Skin of body (tissue), 2 donors: ENCODE data around the gene DCK. TPM values are rescaled to one million over a fixed set of nuclear protein-coding genes. Genes with fewer than 3 reads are reported as not detected.

ENCODE experiments used
- DNase-seq: peaks from one replicate; lab custom pipeline; 2025; lab: John Stamatoyannopoulos, UW
- total RNA-seq: library from RNA; depleted of rRNA; stranded (reverse); fragments of >200 nt; gene quantifications from one replicate; pipeline ENCODE4 v1.2.3, GENCODE V29; 2014

The DCK gene
- total RNA-seq: 25.3 TPM

GRCh38 chr4:70993181-70994068 lies at the start of gene DCK:
Gene DCK, plus strand, starts transcription at chr4:70993649. Its CDS starts 187 bp downstream, at chr4:70993836.
- peak; percentile 76 for DNase-seq

DNA sequence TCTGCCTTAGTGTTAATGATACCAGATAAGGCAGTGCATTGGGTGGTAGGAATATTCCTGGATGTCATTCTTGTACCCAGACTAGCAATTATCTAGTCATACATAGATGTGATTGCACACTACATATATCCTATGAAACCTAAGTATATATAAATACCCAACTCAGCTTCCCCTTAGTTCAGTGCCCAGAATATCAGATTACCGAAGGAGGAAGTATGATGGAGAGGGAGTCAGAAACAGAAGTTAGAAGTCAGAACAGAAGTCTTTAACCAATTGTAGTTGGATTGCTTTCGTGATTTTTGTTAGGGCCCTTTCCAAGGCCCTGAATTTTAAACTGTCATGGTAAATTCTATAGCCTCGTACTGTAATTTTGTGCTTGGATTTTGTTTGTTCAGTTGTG lies 48.4 kb upstream of the DCK start:
- no peak for DNase-seq

- DNase-seq: no peak
Observed at GRCh38 chr4:70945452-70946055, 47.9 kb upstream of the DCK start.

DNA sequence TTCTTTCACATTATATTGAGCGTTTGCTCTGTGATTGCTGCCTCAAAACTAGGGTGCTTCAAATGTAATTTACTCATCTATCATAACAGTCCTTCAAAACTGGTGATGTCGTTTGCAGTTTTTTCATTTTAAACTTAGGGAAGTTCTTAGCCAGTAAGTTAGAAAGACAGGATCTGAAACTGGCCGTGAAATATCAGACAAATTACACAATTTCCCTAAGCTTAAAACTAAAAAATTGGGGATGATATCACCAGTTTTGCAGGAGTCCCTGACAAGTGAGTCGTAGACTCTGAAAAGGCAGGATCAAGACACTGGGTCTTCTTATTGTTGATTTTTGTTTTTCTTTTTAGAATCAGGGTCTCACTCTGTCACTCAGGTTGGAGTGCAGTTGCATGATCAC lies 46.5 kb upstream of the DCK start:
- no peak for DNase-seq

DNA sequence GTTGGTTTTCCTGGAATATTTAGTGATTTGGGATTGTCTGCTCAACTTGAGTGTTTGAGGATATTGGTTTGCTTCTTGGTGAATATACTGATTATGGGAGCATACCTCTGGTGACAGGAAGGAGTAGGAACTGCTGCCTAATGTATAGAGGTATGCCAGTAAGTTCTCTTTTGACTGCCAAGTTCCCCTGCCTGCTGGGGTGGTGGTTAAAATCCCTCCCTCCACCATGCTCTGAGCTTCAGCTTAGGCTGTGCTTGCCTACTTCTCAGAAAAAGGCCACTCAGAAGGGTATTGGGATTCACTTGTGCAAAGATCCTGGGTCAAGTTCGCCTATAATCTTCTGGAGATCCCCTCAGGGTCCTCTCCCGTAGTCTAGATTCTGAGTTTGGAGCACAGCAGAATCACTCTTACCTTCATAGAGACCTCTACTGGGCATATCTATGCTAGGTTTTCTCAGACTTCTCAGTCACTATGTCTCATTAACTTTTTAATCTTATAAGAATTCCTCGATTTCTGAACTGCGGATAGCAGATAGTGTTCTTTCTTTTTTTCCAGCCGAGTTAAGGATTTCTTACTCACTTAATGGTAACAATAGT lies 44.7 kb upstream of the DCK start:
- no peak for DNase-seq

- DNase-seq: no peak
Observed at GRCh38 chr4:70954032-70954431, 39.4 kb upstream of the DCK start.

DNA sequence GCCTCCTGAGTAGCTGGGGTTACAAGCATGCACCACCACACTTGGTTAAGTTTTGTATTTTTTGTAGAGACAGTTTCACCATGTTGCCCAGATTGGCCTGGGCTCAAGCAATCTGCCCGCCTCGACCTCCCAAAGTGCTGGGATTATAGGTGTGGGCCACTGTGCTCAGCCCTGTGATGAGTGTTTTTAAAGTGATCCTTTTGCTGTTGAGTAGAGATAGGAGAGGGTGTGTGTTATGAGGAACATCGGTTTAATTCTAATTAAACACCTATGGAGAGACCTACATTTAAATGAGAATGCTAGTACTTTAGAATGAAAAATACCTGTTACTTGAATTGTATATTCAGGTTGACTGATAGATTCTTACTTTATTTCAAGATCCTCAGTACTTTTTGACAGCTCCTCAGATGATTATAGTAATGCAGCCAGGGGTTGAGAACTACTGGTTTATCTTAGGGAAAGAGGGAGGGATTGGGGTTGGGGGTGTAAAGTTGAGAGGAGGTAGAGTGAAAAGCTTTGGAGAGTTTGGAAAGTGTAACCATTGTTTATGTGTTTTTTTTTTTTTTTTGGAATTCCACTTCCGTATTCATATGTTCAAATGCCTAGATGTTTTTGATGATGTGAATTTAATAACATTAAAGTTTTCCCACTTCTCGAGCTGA lies 36.8 kb upstream of the DCK start:
- DNase-seq: no peak

- DNase-seq: no peak
Observed at GRCh38 chr4:70958681-70959080, 34.8 kb upstream of the DCK start.

DNA sequence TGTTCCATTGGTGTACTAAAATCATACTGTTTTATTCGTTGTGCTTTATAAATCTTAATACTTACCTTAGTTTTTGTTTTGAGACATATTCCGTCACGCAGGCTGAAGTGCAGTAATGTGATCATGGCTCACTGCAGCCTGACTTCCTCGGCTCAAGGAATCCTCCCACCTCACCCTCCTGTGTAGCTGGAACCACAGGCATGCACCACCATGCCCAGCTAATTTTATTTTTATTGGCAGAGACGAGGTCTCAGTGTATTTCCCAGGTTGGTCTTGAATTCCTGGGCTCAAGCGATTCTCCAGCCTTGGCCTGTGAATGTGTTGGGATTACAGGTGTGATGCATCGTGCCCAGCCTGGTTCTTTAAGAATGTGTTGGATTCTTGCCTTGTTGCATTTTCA lies 24.4 kb upstream of the DCK start:
- no peak for DNase-seq

DNA sequence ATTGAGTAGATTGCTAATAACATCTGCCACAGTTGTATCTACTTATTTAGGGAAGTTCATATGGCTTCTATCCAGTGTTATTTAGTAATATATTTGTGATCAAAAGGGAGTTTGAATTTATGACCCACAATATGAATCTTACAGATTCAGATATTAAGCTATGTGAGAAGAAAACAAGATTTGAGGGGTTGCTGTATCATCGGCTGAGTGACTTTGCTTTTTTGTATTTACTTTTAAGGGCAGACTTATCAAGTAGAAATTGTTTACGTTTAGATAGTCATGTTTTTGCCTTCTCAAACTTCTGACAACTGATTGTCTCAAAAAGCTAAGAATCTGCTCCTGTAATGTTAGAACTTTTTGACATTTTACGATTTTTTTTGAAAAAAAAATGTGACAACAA lies 17.2 kb upstream of the DCK start:
- DNase-seq: no peak

DNA sequence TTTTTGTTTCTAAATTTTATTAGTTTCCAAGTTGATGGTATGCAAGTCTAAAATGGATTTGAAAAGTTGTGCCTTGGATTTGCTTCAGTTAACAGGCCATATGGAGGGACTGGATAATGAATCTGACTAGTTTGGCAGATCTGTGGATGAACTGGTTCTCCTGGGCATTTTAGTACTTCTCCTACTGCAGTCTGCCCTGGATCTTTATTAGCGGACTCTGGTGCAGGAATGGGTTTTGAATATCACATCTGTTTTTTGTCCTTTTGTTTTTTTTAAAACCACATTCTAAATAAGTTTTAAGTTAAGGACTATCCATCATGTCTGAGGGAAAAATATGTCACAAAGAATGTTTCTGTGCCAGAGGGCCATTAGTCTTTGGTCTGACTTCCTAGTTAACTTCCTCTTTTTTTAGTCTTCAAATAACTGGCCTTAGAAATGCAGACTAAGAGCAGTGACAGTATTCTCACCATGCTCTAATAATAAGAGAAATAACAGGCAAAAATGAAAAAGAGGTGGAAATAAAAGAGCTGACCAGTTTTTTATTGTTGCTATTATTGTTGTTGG lies 13.9 kb upstream of the DCK start:
- DNase-seq: no peak

GRCh38 chr4:70980196-70980595 lies 13.3 kb upstream of the DCK start:
- DNase-seq: no peak

- no peak for DNase-seq
Observed at GRCh38 chr4:70984106-70984505, 9.3 kb upstream of the DCK start.

DNA sequence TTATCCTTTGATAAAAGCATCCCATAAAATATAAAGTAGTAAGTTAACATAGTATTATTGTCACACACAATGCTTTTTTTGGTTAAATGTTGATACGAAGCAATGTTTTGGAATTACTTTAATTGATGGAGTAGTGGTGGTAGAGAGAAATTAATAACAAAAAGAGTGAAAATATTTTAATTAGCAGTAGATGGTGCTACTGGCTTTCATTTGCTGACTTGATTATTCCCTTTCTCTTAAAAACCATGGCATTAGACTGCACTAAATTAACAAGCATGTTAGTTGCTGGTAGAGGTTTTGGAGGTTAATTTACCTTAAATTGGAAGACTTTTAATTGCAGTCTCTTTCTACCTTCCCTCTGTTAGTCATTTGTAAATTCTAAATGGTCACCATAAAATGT lies 8.9 kb upstream of the DCK start:
- DNase-seq: no peak

- DNase-seq: no peak
Observed at GRCh38 chr4:70991596-70991995, 1.9 kb upstream of the DCK start.

- DNase-seq: no peak
Observed at GRCh38 chr4:70992391-70992881, 1.0 kb upstream of the DCK start.

DNA sequence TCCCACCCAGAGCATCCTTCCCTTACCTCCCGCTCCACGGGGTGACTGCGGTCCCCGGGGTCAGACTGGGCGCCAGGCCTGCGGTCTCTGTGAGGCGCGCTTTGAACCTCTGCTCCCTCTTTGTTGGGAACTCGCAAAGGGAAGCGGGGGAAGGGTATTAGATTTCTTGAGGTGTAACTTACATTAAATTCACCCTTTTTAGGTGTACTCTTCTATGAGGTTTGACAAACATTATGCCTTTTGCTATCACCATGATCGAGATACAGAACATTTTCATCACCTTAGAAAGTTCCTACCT lies 569 bp downstream of the DCK start:
- DNase-seq: no peak

- no peak for DNase-seq
Observed at GRCh38 chr4:70994387-70995099, 1.1 kb downstream of the DCK start.

DNA sequence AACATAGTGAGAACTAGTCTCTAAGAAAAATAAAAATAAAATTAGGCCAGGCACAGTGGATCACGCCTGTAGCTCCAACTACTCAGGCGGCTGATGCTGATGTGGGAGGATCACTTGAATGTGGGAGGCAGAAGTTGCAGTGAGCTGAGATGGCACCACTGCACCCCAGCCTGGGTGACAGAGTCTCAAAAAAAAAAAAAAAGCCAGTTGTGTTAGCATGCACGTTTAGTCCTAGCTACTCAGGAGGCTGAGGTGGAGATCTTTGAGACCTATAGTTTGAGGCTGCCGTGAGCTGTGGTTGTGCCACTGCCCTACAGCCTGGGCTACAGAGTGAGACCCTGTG lies 2.5 kb downstream of the DCK start:
- no peak for DNase-seq

GRCh38 chr4:70997036-70997435 lies 3.6 kb downstream of the DCK start:
- no peak for DNase-seq

- DNase-seq: no peak
Observed at GRCh38 chr4:70997546-70997945, 4.1 kb downstream of the DCK start.
